ENCODE measurements around the gene NRXN3. TPM values are rescaled to one million over a fixed set of nuclear protein-coding genes. Genes with fewer than 3 reads are reported as not detected.

Gene NRXN3
- total RNA-seq, 1 experiment from 2014 or later: 1.1 TPM

GRCh38 chr14:79834868-79835267 is 1664.7 kb downstream of the NRXN3 start:
- CTCF ChIA-PET: no interaction called here

GRCh38 chr14:79836577-79836976 is 1666.4 kb downstream of the NRXN3 start:
- H3K9me2 ChIP-seq (replicated peaks; ENCODE audit: low read length): no peaks in the 10 kb centered on the region
- H3K9ac ChIP-seq (ENCODE audit: low read length): no peak overlapping the region
- H4K20me1 ChIP-seq (ENCODE audit: low read length): no peaks in the 10 kb centered on the region
- no peaks in the 10 kb centered on the region for H3K4me1 ChIP-seq (ENCODE audit: insufficient read depth, low read length)
- no peaks in the 10 kb centered on the region for H3K79me2 ChIP-seq (ENCODE audit: low read length)
- TF ChIP-seq EZH2 (IDR thresholded peaks at IDR 0.05; ENCODE audit: low read length, unreplicated experiment): no peak
- no peak for TF ChIP-seq CTCF (conservative IDR thresholded peaks at IDR 0.05; ENCODE audit: low read depth, low read length)
- no peak for TF ChIP-seq EZH2phosphoT487 (IDR thresholded peaks at IDR 0.05; ENCODE audit: borderline replicate concordance, low read length)
- H3K4me3 ChIP-seq (ENCODE audit: low read length): no peak overlapping the region
- peak; percentile 53 for DNase-seq
- no TSS peak for BruUV-seq (replicated peaks)
- no peak overlapping the region for H3K4me2 ChIP-seq (ENCODE audit: low read length)
- H3K36me3 ChIP-seq (ENCODE audit: low read depth, low read length): no peaks in the 10 kb centered on the region
- no peak overlapping the region for H2AFZ ChIP-seq (ENCODE audit: low read length)
- ATAC-seq: peak; percentile 75
- intact Hi-C loops (cut with micrococcal nuclease): no loop called here
- POLR2A ChIA-PET (ENCODE audit: unreplicated experiment): no interaction called here
- CTCF ChIA-PET: no interaction called here
- H3K27ac ChIP-seq (ENCODE audit: low read length): no peak overlapping the region
- no peaks in the 10 kb centered on the region for H3F3A ChIP-seq (ENCODE audit: low read length, unreplicated experiment)
- H3K27me3 ChIP-seq (ENCODE audit: low read length): no peaks in the 10 kb centered on the region
- H3K9me3 ChIP-seq (ENCODE audit: low read length): no peaks in the 10 kb centered on the region

More at GRCh38 chr14:79834868-79835267, 1664.7 kb downstream of the NRXN3 start:
- POLR2A ChIA-PET (ENCODE audit: unreplicated experiment): no interaction called here
- H3K4me1 ChIP-seq (ENCODE audit: insufficient read depth, low read length): no peaks in the 10 kb centered on the region
- no peaks in the 10 kb centered on the region for H3K9me2 ChIP-seq (replicated peaks; ENCODE audit: low read length)
- no TSS peak for BruUV-seq (replicated peaks)
- no peak overlapping the region for H3K4me2 ChIP-seq (ENCODE audit: low read length)
- no peaks in the 10 kb centered on the region for H3K36me3 ChIP-seq (ENCODE audit: low read depth, low read length)
- no peak overlapping the region for H3K4me3 ChIP-seq (ENCODE audit: low read length)
- intact Hi-C loops (cut with micrococcal nuclease): no loop called here
- H3K27me3 ChIP-seq (ENCODE audit: low read length): no peaks in the 10 kb centered on the region
- no peak overlapping the region for H3K27ac ChIP-seq (ENCODE audit: low read length)
- H2AFZ ChIP-seq (ENCODE audit: low read length): no peak overlapping the region
- no peaks in the 10 kb centered on the region for H4K20me1 ChIP-seq (ENCODE audit: low read length)
- H3K79me2 ChIP-seq (ENCODE audit: low read length): no peaks in the 10 kb centered on the region
- no peaks in the 10 kb centered on the region for H3F3A ChIP-seq (ENCODE audit: low read length, unreplicated experiment)
- ATAC-seq (no peak), DNase-seq (no peak)
- TF ChIP-seq CTCF (conservative IDR thresholded peaks at IDR 0.05; ENCODE audit: low read depth, low read length): no peak
- no peak for TF ChIP-seq EZH2 (IDR thresholded peaks at IDR 0.05; ENCODE audit: low read length, unreplicated experiment)
- H3K9ac ChIP-seq (ENCODE audit: low read length): no peak overlapping the region
- no peaks in the 10 kb centered on the region for H3K9me3 ChIP-seq (ENCODE audit: low read length)

- Histone ChIP-seq H3K9me3 (ENCODE audit: low read length) (no peaks in the 10 kb centered on the region), H3K9me2 (replicated peaks; ENCODE audit: low read length) (no peaks in the 10 kb centered on the region), H2AFZ (ENCODE audit: low read length) (no peak overlapping the region), H4K20me1 (ENCODE audit: low read length) (no peaks in the 10 kb centered on the region), H3K36me3 (ENCODE audit: low read depth, low read length) (no peaks in the 10 kb centered on the region), H3K79me2 (ENCODE audit: low read length) (no peaks in the 10 kb centered on the region), H3K4me1 (ENCODE audit: insufficient read depth, low read length) (no peaks in the 10 kb centered on the region), H3K27ac (ENCODE audit: low read length) (no peak overlapping the region), H3K9ac (ENCODE audit: low read length) (no peak overlapping the region), H3K27me3 (ENCODE audit: low read length) (no peaks in the 10 kb centered on the region), H3F3A (ENCODE audit: low read length, unreplicated experiment) (no peaks in the 10 kb centered on the region), H3K4me2 (ENCODE audit: low read length) (no peak overlapping the region), H3K4me3 (ENCODE audit: low read length) (no peak overlapping the region)
- BruUV-seq (replicated peaks): no TSS peak
- TF ChIP-seq EZH2 (IDR thresholded peaks at IDR 0.05; ENCODE audit: low read length, unreplicated experiment) (no peak), CTCF (conservative IDR thresholded peaks at IDR 0.05; ENCODE audit: low read depth, low read length) (no peak), EZH2phosphoT487 (IDR thresholded peaks at IDR 0.05; ENCODE audit: borderline replicate concordance, low read length) (no peak)
- ATAC-seq (no peak), DNase-seq (no peak)
- CTCF ChIA-PET: no interaction called here
- intact Hi-C loops (cut with micrococcal nuclease): no loop called here
- POLR2A ChIA-PET (ENCODE audit: unreplicated experiment): no interaction called here
These were observed 1667.5 kb downstream of the NRXN3 start for GRCh38 chr14:79837699-79838098.
